ENCODE measurements around the gene PLEKHH1. TPM values are rescaled to one million over a fixed set of nuclear protein-coding genes. Genes with fewer than 3 reads are reported as not detected.
"Not testable (repeated sequence)": the region's sequence is repeated elsewhere in the genome, so short reads cannot be mapped to it uniquely, and the experiment has no call there.

PLEKHH1 gene
- total RNA-seq, 1 donor from 2014 or later, result 10.1 TPM

DNA sequence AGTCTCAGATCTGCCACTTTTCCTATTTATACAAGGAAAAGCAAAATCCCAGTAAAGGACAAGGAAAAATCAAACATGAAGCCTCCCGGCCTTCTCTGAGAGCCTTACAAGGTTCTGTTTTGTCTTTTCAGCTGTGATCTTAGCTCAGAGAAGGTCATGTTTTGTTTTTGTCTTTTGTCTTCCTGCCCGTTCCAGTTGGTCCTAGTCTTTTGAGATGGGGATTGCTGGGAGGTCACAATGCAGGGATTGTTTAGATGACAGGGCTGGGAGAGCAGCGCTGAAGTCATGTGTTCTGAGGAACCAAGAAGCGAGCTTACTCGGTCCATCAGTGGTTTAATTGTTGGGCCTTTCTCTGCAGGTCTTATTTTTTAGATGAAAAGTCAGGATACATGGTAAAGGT is 6.0 kb downstream of the PLEKHH1 start:
- no peak overlapping the region for H3K27ac Mint-ChIP-seq
- H3K4me3 ChIP-seq, result peak overlapping the region; percentile 11
- H3K27me3 Mint-ChIP-seq (ENCODE audit: insufficient read depth, low read depth), result peaks cover 13% of the 10 kb centered on the region
- TF ChIP-seq, protein P1, sequence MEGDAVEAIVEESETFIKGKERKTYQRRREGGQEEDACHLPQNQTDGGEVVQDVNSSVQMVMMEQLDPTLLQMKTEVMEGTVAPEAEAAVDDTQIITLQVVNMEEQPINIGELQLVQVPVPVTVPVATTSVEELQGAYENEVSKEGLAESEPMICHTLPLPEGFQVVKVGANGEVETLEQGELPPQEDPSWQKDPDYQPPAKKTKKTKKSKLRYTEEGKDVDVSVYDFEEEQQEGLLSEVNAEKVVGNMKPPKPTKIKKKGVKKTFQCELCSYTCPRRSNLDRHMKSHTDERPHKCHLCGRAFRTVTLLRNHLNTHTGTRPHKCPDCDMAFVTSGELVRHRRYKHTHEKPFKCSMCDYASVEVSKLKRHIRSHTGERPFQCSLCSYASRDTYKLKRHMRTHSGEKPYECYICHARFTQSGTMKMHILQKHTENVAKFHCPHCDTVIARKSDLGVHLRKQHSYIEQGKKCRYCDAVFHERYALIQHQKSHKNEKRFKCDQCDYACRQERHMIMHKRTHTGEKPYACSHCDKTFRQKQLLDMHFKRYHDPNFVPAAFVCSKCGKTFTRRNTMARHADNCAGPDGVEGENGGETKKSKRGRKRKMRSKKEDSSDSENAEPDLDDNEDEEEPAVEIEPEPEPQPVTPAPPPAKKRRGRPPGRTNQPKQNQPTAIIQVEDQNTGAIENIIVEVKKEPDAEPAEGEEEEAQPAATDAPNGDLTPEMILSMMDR (IDR thresholded peaks at IDR 0.05), result no peak
- TF ChIP-seq EZH2 (IDR thresholded peaks at IDR 0.05), result no peak
- TF ChIP-seq EZH2phosphoT487 (IDR thresholded peaks at IDR 0.05), result no peak
- H3F3A ChIP-seq (ENCODE audit: low read depth), result peaks cover 19% of the 10 kb centered on the region
- H3K4me1 Mint-ChIP-seq, result peaks cover 20% of the 10 kb centered on the region
- H3K4me1 ChIP-seq, result peaks cover 37% of the 10 kb centered on the region
- no peaks in the 10 kb centered on the region for H3K79me2 ChIP-seq (ENCODE audit: low read depth)
- peaks cover 2% of the 10 kb centered on the region for H3K9me3 Mint-ChIP-seq
- H3K27ac ChIP-seq, result no peak overlapping the region
- DNase-seq (ENCODE audit: low spot score), result peak; percentile 73
- H3K4me2 ChIP-seq, result peak overlapping the region; percentile 70
- H3K27me3 ChIP-seq, result peaks cover 7% of the 10 kb centered on the region
- no peak overlapping the region for H2AFZ ChIP-seq (replicated peaks)
- peaks cover 17% of the 10 kb centered on the region for H4K20me1 ChIP-seq (ENCODE audit: low read depth)
- H3K9ac ChIP-seq, result no peak overlapping the region
- no peaks in the 10 kb centered on the region for H3K9me3 ChIP-seq (ENCODE audit: low read depth)
- no peaks in the 10 kb centered on the region for H3K36me3 ChIP-seq
- peaks cover 10% of the 10 kb centered on the region for H3K36me3 Mint-ChIP-seq
- H3K4me3 Mint-ChIP-seq, result no peak overlapping the region

DNA sequence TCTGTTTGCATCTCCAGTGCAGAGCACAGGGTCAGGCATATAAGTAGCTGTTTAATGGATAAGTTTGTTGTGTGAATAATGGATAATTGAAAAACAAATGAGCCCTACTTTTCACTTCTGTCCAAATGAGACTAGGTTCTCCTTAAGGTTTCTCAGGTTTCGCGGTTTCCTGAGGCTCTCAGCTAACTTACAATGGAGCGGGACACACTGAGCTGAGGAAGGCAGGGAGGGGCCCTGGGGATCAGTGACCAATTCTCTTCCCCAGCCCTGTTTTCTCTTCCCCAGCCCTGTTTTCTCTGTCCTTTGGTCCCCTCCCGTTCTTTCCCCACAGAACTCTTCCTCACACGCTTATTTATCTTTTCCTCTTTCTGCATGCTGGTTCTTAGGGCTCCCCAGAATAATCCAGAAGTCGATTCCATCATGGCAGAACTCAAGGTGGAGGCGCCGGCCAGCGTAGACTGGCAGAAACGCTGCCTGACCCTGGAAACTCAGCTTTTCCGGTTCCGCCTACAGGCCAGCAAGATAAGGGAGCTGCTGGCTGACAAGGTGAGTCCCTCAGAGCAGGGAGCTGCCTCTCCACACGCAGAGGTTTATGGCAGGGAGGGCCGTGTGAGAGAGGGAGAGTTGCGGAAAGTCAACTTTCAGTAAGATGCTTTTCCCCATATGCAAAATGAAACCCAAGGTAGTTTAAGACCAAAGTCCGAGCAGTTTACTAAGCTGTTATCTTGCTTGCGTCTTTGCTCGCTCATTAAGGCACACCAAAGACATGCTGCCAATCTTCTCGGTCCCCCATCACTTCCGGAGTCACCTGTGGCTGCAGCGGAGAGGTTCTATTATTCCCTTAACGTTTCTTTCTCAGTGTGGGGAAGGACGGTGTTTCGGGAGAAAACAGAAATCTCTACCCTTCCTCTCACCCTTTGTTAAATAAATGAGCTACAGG is 8.6 kb downstream of the PLEKHH1 start:
- H3K4me2 ChIP-seq, result peak overlapping the region; percentile 62
- H3F3A ChIP-seq (ENCODE audit: low read depth), result peaks cover 19% of the 10 kb centered on the region
- H3K4me1 ChIP-seq, result peaks cover 37% of the 10 kb centered on the region
- no peaks in the 10 kb centered on the region for H3K27me3 ChIP-seq
- no peaks in the 10 kb centered on the region for H3K9me3 ChIP-seq (ENCODE audit: low read depth)
- no peak overlapping the region for H3K4me3 Mint-ChIP-seq
- H3K79me2 ChIP-seq (ENCODE audit: low read depth), result no peaks in the 10 kb centered on the region
- H3K36me3 Mint-ChIP-seq, result peaks cover 16% of the 10 kb centered on the region
- peak; percentile 39 for DNase-seq (ENCODE audit: low spot score)
- peaks cover 17% of the 10 kb centered on the region for H4K20me1 ChIP-seq (ENCODE audit: low read depth)
- peak overlapping the region; percentile 89 for H2AFZ ChIP-seq (replicated peaks)
- no peak overlapping the region for H3K27ac ChIP-seq
- no peak overlapping the region for H3K4me3 ChIP-seq
- H3K36me3 ChIP-seq, result no peaks in the 10 kb centered on the region
- no peak overlapping the region for H3K9ac ChIP-seq
- no peak overlapping the region for H3K27ac Mint-ChIP-seq
- peaks cover 5% of the 10 kb centered on the region for H3K9me3 Mint-ChIP-seq
- H3K4me1 Mint-ChIP-seq, result peaks cover 20% of the 10 kb centered on the region
- H3K27me3 Mint-ChIP-seq (ENCODE audit: insufficient read depth, low read depth), result peaks cover 7% of the 10 kb centered on the region
- no peak for TF ChIP-seq EZH2phosphoT487 (IDR thresholded peaks at IDR 0.05)

DNA sequence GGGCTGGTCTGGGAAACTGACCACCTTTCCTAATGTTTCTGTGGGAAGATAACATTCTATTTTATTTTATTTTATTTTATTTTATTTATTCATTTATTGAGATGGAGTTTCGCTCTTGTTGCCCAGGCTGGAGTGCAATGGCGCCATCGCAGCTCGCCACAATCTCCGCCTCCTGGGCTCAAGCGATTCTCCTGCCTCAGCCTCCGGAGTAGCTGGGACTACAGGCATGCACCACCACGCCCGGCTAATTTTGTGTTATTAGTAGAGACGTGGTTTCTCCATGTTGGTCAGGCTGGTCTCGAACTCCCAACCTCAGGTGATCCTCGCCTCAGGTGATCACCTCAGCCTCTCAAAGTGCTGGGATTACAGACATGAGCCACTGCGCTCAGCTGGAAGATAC is 9.5 kb downstream of the PLEKHH1 start:
- peaks cover 37% of the 10 kb centered on the region for H3K4me1 ChIP-seq
- H3K27me3 Mint-ChIP-seq (ENCODE audit: insufficient read depth, low read depth); DNase-seq (ENCODE audit: low spot score); H3K79me2 ChIP-seq (ENCODE audit: low read depth); H3K36me3 ChIP-seq; H3K4me3 ChIP-seq; H3K4me2 ChIP-seq; H3K9ac ChIP-seq; H2AFZ ChIP-seq (replicated peaks); H3K4me3 Mint-ChIP-seq; H3K27me3 ChIP-seq; H3K27ac Mint-ChIP-seq; H3K9me3 Mint-ChIP-seq; H3K27ac ChIP-seq; H3K9me3 ChIP-seq (ENCODE audit: low read depth): not testable (repeated sequence)
- Mint-ChIP-seq H3K36me3 (peaks cover 16% of the 10 kb centered on the region), H3K4me1 (peaks cover 20% of the 10 kb centered on the region)
- peaks cover 19% of the 10 kb centered on the region for H3F3A ChIP-seq (ENCODE audit: low read depth)
- H4K20me1 ChIP-seq (ENCODE audit: low read depth), result peaks cover 17% of the 10 kb centered on the region

DNA sequence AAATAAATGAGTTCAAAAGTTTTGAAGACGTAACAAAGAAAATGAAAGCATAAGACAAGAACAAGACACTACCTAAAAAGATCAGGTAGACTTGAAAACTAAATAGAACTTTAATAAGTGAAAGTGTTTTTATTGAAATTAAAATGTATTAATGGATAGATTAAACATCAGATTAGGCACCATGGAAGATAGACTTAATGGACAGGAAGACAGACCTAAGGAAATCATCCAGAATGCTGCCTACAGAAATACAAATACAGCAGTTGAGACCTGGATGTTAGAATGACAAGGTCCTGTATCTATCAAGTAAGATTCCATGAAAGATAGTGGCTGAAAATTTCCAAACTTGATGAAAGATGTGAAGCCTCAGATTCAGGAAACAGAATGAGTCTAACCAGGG is 11.5 kb downstream of the PLEKHH1 start:
- Histone ChIP-seq H3K4me2 (no peak overlapping the region), H3K4me1 (peaks cover 20% of the 10 kb centered on the region), H3F3A (ENCODE audit: low read depth) (peaks cover 2% of the 10 kb centered on the region), H3K27me3 (no peaks in the 10 kb centered on the region), H3K4me3 (no peak overlapping the region), H3K9me3 (ENCODE audit: low read depth) (no peaks in the 10 kb centered on the region), H3K79me2 (ENCODE audit: low read depth) (no peaks in the 10 kb centered on the region), H3K27ac (no peak overlapping the region), H4K20me1 (ENCODE audit: low read depth) (peaks cover 2% of the 10 kb centered on the region), H3K36me3 (no peaks in the 10 kb centered on the region), H2AFZ (replicated peaks) (no peak overlapping the region), H3K9ac (no peak overlapping the region)
- H3K27ac Mint-ChIP-seq, result no peak overlapping the region
- H3K9me3 Mint-ChIP-seq, result peaks cover 5% of the 10 kb centered on the region
- peaks cover 8% of the 10 kb centered on the region for H3K27me3 Mint-ChIP-seq (ENCODE audit: insufficient read depth, low read depth)
- no peak for DNase-seq (ENCODE audit: low spot score)
- H3K4me1 Mint-ChIP-seq, result peaks cover 9% of the 10 kb centered on the region
- TF ChIP-seq EZH2 (IDR thresholded peaks at IDR 0.05) (no peak), EZH2phosphoT487 (IDR thresholded peaks at IDR 0.05) (no peak)
- TF ChIP-seq, protein P1 (IDR thresholded peaks at IDR 0.05), result no peak
- peaks cover 16% of the 10 kb centered on the region for H3K36me3 Mint-ChIP-seq
- H3K4me3 Mint-ChIP-seq, result no peak overlapping the region
